GM20000 (cell line): ENCODE data around the gene TSPAN18.

Experiments used
- DNase-seq: peaks from one replicate; pipeline ENCODE4 v3.0.0; 2012; ENCODE audit warnings: low spot score
- TF ChIP-seq, protein P1 (sequence below): IDR thresholded peaks from 2 replicates; pipeline ENCODE4 v1.5.1; 2012; ENCODE audit warnings: mild to moderate bottlenecking, control low read depth; ENCODE audit errors: extremely low read depth, missing control alignments

The TSPAN18 gene

DNA sequence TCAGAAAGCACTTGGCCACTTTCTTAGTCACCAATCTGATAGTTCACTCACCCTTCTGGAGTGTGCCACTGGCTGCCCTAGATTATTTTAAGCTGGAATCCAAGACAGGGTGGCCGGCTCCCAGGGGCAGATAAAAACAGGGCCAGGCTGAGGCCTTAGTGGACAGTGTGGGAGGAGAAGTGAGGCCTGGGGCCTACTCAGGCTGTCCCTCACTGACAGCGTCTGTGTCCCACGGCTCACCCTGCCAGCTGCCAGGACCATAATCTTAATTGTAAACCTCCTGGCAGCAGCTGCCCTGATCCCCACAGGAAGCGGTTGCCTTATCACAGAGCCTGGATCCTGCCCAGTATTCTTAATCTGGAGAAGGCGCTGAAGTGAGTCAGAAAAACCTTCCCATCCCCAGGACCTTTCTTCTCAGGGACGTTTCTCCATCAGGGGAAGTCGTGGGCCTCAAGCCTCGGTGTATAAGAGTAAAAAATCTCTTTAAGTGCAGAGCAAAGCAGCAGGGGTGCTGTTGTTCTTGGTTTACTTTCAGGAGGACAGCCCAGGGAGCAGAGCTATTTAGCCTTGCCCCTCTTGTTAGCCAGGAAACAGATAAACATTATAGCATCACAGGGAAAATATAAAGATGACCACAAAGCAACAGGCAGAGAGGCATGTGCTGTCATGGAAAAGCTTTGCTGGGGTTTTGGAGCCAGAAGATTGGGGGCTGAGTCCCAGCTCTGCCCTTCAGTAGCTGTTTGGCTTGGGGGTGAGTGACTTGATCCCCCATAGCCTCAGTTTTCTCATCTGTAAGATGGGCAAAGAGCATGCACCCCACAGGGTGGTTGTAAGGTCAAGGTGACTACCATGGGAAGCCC is 39.6 kb downstream of the TSPAN18 start:
- TF ChIP-seq, protein P1, sequence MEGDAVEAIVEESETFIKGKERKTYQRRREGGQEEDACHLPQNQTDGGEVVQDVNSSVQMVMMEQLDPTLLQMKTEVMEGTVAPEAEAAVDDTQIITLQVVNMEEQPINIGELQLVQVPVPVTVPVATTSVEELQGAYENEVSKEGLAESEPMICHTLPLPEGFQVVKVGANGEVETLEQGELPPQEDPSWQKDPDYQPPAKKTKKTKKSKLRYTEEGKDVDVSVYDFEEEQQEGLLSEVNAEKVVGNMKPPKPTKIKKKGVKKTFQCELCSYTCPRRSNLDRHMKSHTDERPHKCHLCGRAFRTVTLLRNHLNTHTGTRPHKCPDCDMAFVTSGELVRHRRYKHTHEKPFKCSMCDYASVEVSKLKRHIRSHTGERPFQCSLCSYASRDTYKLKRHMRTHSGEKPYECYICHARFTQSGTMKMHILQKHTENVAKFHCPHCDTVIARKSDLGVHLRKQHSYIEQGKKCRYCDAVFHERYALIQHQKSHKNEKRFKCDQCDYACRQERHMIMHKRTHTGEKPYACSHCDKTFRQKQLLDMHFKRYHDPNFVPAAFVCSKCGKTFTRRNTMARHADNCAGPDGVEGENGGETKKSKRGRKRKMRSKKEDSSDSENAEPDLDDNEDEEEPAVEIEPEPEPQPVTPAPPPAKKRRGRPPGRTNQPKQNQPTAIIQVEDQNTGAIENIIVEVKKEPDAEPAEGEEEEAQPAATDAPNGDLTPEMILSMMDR = no peak
- no peak for DNase-seq

DNA sequence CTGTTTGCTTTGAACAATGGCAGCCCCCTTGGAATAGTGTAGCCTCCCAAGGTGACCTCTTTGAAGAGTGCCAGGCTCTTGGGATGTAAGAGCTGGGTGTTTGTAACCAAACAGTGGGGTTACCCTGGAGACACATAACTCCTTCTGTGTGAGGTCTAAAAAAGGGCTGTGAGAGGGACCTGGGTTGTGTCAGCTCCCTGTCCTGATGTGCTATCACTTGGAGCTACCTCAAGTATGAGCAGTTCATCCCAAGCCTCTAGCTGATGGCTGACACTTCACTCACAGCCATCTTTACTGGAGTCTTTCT is 40.2 kb downstream of the TSPAN18 start:
- DNase-seq = no peak
- TF ChIP-seq, protein P1 = no peak

- TF ChIP-seq, protein P1 = no peak
Measured at GRCh38 chr11:44767421-44767820, 40.7 kb downstream of the TSPAN18 start.

GRCh38 chr11:44770401-44770800 is 43.6 kb downstream of the TSPAN18 start:
- no peak for DNase-seq
- TF ChIP-seq, protein P1 = no peak

More at GRCh38 chr11:44767421-44767820, 40.7 kb downstream of the TSPAN18 start:
- no peak for DNase-seq

DNA sequence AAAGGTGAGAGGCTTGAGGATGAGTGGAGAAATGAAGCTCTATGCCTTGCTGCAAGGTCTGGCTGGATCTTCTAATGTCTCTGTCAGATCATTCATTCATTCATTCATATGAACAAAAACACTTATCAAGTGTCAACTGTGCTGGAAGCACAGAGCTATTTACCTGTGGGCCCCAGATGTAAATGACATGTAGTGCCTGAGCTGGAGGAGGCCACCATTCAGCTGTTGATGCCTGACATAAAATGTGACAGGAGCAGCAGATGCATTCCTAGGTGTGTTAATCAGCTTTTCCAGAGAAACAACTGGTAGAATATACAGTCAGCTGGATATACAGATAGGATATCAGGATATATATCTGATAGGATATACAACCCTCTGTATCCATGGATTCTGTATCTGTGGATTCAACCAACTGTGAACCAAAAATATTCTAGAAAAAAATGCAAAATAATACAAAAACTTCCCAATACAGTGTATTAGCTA is 44.5 kb downstream of the TSPAN18 start:
- DNase-seq = no peak
- TF ChIP-seq, protein P1 = no peak

GRCh38 chr11:44771841-44772240 is 45.1 kb downstream of the TSPAN18 start:
- DNase-seq = no peak
- TF ChIP-seq, protein P1 = no peak

DNA sequence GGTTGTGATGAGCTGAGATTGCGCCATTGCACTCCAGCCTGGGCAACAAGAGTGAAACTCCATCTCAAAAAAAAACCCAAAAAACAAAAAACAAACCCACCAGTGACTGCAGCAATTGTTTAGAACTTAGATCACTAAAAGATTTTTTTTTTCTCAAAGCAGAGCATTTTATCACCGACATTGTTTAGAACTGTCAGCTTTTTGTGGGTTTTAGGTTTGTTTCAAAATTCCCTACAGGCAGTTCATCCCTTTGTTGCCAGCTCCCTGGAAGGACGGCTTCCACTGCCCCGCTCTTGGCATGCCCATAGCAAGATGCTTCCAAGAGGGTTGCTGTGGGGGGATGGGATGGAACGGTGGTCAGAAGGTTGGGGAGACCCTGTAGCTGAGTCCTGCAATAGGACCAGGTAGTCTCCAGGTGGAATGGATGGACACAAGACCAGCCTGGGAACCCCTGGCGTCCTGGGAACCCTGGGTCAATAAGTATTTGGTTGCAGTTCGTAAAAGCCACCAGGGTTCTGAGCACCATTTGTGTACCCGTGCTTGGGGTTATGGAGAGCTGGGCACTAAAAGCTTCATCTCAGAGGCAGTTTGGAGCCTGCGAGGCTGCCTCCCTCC is 46.7 kb downstream of the TSPAN18 start:
- no peak for DNase-seq
- TF ChIP-seq, protein P1 = no peak
